ENCODE measurements around the gene CREBBP.
"Not testable (repeated sequence)": the region's sequence is repeated elsewhere in the genome, so short reads cannot be mapped to it uniquely, and the experiment has no call there.

CREBBP gene

DNA sequence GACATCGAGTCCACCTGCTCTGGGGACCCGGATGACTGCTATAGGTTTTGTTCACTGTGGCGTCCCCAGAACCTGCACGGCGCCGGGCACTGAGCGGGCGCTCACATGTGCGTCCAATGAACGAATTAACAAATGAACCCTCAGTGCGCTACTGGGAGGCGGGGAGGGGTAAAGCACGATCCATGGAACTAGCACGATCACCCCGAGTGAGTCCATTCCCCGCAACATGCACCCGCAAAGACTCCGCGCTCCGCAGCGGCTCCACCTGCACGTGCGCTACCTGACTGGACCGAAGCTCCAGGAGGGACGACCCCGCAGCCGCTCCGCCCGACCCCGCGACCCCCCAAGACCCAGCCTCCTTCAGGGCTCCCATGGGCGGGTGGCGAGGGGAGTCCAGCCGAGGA, 163.7 kb downstream of the CREBBP start:
- peak overlapping the region; percentile 98 to 99 for H3K4me3 ChIP-seq (replicated peaks in 1 of 2; ENCODE audit: low read depth in 2 of 2, low read length in 2 of 2)
- no peak for DNase-seq (ENCODE audit: low read depth in 2 of 2)
- TF ChIP-seq, protein P1, sequence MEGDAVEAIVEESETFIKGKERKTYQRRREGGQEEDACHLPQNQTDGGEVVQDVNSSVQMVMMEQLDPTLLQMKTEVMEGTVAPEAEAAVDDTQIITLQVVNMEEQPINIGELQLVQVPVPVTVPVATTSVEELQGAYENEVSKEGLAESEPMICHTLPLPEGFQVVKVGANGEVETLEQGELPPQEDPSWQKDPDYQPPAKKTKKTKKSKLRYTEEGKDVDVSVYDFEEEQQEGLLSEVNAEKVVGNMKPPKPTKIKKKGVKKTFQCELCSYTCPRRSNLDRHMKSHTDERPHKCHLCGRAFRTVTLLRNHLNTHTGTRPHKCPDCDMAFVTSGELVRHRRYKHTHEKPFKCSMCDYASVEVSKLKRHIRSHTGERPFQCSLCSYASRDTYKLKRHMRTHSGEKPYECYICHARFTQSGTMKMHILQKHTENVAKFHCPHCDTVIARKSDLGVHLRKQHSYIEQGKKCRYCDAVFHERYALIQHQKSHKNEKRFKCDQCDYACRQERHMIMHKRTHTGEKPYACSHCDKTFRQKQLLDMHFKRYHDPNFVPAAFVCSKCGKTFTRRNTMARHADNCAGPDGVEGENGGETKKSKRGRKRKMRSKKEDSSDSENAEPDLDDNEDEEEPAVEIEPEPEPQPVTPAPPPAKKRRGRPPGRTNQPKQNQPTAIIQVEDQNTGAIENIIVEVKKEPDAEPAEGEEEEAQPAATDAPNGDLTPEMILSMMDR (IDR thresholded peaks at IDR 0.05; ENCODE audit: low read depth, low read length): no peak

GRCh38 chr16:3715430-3715829, 165.1 kb downstream of the CREBBP start:
- TF ChIP-seq, protein P1 (IDR thresholded peaks at IDR 0.05; ENCODE audit: low read depth, low read length): no peak
- no peak for DNase-seq (ENCODE audit: low read depth in 2 of 2)
- no peak overlapping the region for H3K4me3 ChIP-seq (replicated peaks in 1 of 2; ENCODE audit: low read depth in 2 of 2, low read length in 2 of 2)

DNA sequence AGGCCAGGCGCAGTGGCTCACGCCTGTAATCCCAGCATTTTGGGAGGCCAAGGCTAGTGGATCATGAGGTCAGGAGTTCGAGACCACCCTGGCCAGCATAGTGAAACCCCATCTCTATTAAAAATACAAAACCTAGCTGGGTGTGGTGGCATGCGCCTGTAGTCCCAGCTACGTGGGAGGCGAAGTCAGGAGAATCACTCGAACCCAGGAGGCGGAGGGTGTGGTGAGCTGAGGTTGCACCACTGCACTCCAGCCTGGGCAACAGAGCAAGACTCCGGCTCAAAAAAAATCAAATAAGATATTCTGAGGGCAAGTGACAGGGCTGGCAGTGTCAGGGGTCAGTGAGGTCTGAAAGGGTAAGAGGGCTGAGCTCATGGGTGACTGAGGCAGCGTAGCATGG, 166.1 kb downstream of the CREBBP start:
- not testable (repeated sequence) for H3K4me3 ChIP-seq (replicated peaks in 1 of 2; ENCODE audit: low read depth in 2 of 2, low read length in 2 of 2); DNase-seq (ENCODE audit: low read depth in 2 of 2)

- DNase-seq (ENCODE audit: low read depth in 2 of 2): no peak
- no peak overlapping the region for H3K4me3 ChIP-seq (replicated peaks in 1 of 2; ENCODE audit: low read depth in 2 of 2, low read length in 2 of 2)
- TF ChIP-seq, protein P1 (IDR thresholded peaks at IDR 0.05; ENCODE audit: low read depth, low read length): no peak
Observed at GRCh38 chr16:3713587-3714242, 166.8 kb downstream of the CREBBP start.

DNA sequence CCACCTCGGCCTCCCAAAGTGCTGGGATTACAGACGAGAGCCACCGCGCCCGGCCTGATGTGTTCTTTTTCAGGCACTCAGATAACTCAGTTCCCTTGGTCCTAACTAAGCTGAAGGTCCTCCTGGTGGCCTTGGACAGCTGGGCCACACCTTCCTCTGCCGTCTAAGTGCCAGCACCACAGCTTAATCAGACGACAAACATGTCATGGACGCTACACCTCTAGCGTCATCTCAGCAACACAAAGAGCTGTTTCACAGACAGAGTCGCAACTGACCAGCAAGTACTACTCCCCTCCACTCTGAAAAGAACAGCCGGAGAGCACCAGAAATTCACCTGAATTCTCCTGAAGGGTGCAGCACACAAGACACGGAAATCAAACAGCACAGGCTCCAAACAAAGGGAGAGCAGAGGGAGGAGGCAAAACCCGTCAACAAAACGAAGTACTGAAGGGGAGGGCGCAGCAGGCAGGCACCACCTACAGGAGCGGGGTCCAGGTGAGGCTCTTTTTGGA, 167.6 kb downstream of the CREBBP start:
- TF ChIP-seq, protein P1 (IDR thresholded peaks at IDR 0.05; ENCODE audit: low read depth, low read length): no peak
- no peak overlapping the region for H3K4me3 ChIP-seq (replicated peaks in 1 of 2; ENCODE audit: low read depth in 2 of 2, low read length in 2 of 2)
- DNase-seq (ENCODE audit: low read depth in 2 of 2): no peak

- no peak overlapping the region for H3K4me3 ChIP-seq (replicated peaks in 1 of 2; ENCODE audit: low read depth in 2 of 2, low read length in 2 of 2)
- DNase-seq (ENCODE audit: low read depth in 2 of 2): no peak
- TF ChIP-seq, protein P1 (IDR thresholded peaks at IDR 0.05; ENCODE audit: low read depth, low read length): no peak
Observed at GRCh38 chr16:3706253-3707012, 174.1 kb downstream of the CREBBP start.

- no peak for DNase-seq (ENCODE audit: low read depth in 2 of 2)
- no peak overlapping the region for H3K4me3 ChIP-seq (replicated peaks in 1 of 2; ENCODE audit: low read depth in 2 of 2, low read length in 2 of 2)
- TF ChIP-seq, protein P1 (IDR thresholded peaks at IDR 0.05; ENCODE audit: low read depth, low read length): no peak
Observed at GRCh38 chr16:3702082-3702481, 178.4 kb downstream of the CREBBP start.

All from cardiac fibroblast (primary cell).